ENCODE measurements around the gene OR51B4. TPM values are rescaled to one million over a fixed set of nuclear protein-coding genes. Genes with fewer than 3 reads are reported as not detected.
"Not testable (repeated sequence)": the region's sequence is repeated elsewhere in the genome, so short reads cannot be mapped to it uniquely, and the experiment has no call there.

OR51B4 gene
- total RNA-seq, 6 donors from 2014 or later = 0.27 TPM; not detected in 5

GRCh38 chr11:5253440-5253839, 48.3 kb downstream of the OR51B4 start:
- not testable (repeated sequence) for H3K27ac ChIP-seq; H3K4me1 ChIP-seq; DNase-seq; H3K4me3 ChIP-seq; ATAC-seq (ENCODE audit: low FRiP score in 2 of 2); H3K27me3 ChIP-seq; H3K9me3 ChIP-seq; H3K36me3 ChIP-seq
- 51 to 85% methylated on average over 5 of the region's 5 CpGs for WGBS, 2 donors

- no peaks in the 10 kb centered on the region for H3K36me3 ChIP-seq
- 70 to 76% methylated on average over 1 of the region's 1 CpG for WGBS, 2 donors
- DNase-seq = no peak
- H3K4me3 ChIP-seq = no peak overlapping the region
- ATAC-seq (ENCODE audit: low FRiP score in 2 of 2) = no peak
- no peak for TF ChIP-seq POLR2AphosphoS5 (IDR thresholded peaks at IDR 0.05)
- TF ChIP-seq, protein P1, sequence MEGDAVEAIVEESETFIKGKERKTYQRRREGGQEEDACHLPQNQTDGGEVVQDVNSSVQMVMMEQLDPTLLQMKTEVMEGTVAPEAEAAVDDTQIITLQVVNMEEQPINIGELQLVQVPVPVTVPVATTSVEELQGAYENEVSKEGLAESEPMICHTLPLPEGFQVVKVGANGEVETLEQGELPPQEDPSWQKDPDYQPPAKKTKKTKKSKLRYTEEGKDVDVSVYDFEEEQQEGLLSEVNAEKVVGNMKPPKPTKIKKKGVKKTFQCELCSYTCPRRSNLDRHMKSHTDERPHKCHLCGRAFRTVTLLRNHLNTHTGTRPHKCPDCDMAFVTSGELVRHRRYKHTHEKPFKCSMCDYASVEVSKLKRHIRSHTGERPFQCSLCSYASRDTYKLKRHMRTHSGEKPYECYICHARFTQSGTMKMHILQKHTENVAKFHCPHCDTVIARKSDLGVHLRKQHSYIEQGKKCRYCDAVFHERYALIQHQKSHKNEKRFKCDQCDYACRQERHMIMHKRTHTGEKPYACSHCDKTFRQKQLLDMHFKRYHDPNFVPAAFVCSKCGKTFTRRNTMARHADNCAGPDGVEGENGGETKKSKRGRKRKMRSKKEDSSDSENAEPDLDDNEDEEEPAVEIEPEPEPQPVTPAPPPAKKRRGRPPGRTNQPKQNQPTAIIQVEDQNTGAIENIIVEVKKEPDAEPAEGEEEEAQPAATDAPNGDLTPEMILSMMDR (IDR thresholded peaks at IDR 0.05) = no peak
- TF ChIP-seq EP300 (IDR thresholded peaks at IDR 0.05) = no peak
- TF ChIP-seq POLR2A (IDR thresholded peaks at IDR 0.05) = no peak
- no peak overlapping the region for H3K27ac ChIP-seq
- H3K9me3 ChIP-seq = no peaks in the 10 kb centered on the region
- no peaks in the 10 kb centered on the region for H3K4me1 ChIP-seq
- no peaks in the 10 kb centered on the region for H3K27me3 ChIP-seq
Observed at GRCh38 chr11:5252919-5253265, 48.9 kb downstream of the OR51B4 start.

DNA sequence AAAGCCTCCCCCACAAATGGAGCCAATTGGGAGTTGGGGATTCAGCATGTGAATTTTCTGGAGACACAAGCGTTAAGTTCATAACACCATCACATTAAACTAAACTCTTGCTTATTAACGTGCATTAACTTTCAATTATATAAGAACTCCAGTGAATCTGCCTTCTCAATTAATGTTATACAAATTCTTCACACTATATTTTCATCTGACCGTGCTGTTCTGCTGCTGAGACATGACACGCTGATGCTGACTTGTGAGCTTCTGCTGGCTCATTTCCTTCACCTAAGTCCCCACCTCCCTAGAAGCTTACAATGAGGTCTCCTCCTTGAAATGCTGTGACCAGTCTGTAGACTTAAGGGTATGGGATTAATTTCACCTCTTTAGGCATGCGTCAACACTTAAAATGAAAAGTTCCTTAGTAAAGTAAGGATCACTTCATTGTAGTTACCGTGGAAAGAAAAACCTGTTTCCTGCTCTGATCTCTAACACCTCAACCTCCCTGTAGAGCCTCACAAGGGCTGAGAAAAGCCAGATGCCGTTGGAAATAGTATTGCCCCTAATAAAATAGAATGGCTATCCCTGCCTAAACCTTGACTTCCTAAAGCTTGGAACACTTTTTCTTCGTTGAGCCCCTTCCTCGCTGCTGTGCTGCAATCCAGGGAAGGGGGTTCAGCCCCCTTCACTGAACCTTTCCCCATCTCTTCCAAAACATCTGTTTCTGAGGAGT, 49.4 kb downstream of the OR51B4 start:
- Histone ChIP-seq H3K4me3 (no peak overlapping the region), H3K36me3 (no peaks in the 10 kb centered on the region), H3K9me3 (no peaks in the 10 kb centered on the region), H3K4me1 (no peaks in the 10 kb centered on the region), H3K27me3 (no peaks in the 10 kb centered on the region), H3K27ac (no peak overlapping the region)
- no peak for DNase-seq
- ATAC-seq (ENCODE audit: low FRiP score in 2 of 2) = no peak
- TF ChIP-seq, protein P1 (IDR thresholded peaks at IDR 0.05) = no peak
- no peak for TF ChIP-seq POLR2AphosphoS5 (IDR thresholded peaks at IDR 0.05)
- no peak for TF ChIP-seq EP300 (IDR thresholded peaks at IDR 0.05)
- no peak for TF ChIP-seq POLR2A (IDR thresholded peaks at IDR 0.05)
- 70 to 75% methylated on average over 9 of the region's 9 CpGs for WGBS, 2 donors

DNA sequence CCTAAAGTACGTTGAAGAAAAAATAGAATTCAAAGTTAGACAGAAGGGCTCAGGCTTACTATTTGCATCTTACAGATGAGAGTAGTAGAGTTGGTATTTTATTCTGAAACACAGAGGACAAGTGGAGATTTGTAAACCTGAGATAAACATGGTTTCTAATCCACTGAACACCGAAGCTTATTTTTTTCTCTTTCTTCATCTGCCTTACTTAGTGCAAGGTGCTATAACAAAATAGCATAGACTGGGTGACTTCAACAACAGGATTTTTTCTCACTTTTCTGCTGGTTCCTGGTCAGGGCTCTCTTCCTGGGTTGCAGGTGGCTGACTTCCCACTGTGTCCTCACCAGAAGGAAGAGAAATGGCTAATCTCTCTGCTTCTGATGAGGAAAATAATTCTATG, 50.0 kb downstream of the OR51B4 start:
- no peak for ATAC-seq (ENCODE audit: low FRiP score in 2 of 2)
- WGBS, 2 donors = 40 to 63% methylated on average over 2 of the region's 2 CpGs
- H3K36me3 ChIP-seq = no peaks in the 10 kb centered on the region

More for the DNA sequence above, 50.0 kb downstream of the OR51B4 start:
- Histone ChIP-seq H3K4me3 (no peak overlapping the region), H3K27me3 (no peaks in the 10 kb centered on the region), H3K9me3 (no peaks in the 10 kb centered on the region), H3K27ac (no peak overlapping the region), H3K4me1 (no peaks in the 10 kb centered on the region)
- TF ChIP-seq POLR2A (IDR thresholded peaks at IDR 0.05) (no peak), POLR2AphosphoS5 (IDR thresholded peaks at IDR 0.05) (no peak), EP300 (IDR thresholded peaks at IDR 0.05) (no peak)
- TF ChIP-seq, protein P1 (IDR thresholded peaks at IDR 0.05) = no peak
- DNase-seq = no peak

Other genes starting within 250 kb of the OR51B4 start
- not detected for gene OR52E2, start 242.3 kb downstream of the OR51B4 start, total RNA-seq
- not detected for gene OR52E1, start 232.4 kb downstream of the OR51B4 start, total RNA-seq
- not detected for gene OR52A5, start 163.6 kb downstream of the OR51B4 start, total RNA-seq
- gene OR52A1, start 147.2 kb downstream of the OR51B4 start, total RNA-seq = not detected
- not detected for gene OR51V1, start 101.3 kb downstream of the OR51B4 start, total RNA-seq
- 1,000 to 10,000 TPM in 2 of 6 donors, 100 to 1,000 TPM in 2, 10 to 100 TPM in 2; 26.2 to 1,949 (median 399) TPM for gene HBB, start 74.9 kb downstream of the OR51B4 start, total RNA-seq
- gene HBD, start 67.5 kb downstream of the OR51B4 start, total RNA-seq = 1 to 10 TPM in 1 of 6 donors, not detected in 5; 7.2 TPM
- 1 to 10 TPM in 2 of 6 donors, not detected in 4; 2.9 to 4.6 TPM for gene HBG1, start 52.1 kb downstream of the OR51B4 start, total RNA-seq
- gene HBG2, start 47.2 kb downstream of the OR51B4 start, total RNA-seq = 10 to 100 TPM in 1 of 6 donors, 1 to 10 TPM in 1, not detected in 4; 10.0 to 15.8 TPM
- 1 to 10 TPM in 2 of 6 donors, not detected in 4; 2.5 to 3.0 TPM for gene HBE1, start 32.0 kb downstream of the OR51B4 start, total RNA-seq
- 1 to 10 TPM in 1 of 6 donors, not detected in 5; 1.2 TPM for gene OR51B2, start 22.4 kb upstream of the OR51B4 start, total RNA-seq
- 1 to 10 TPM in 1 of 6 donors, under 1 TPM in 2, not detected in 3; 0.26 to 2.0 (median 0.30) TPM for gene OR51B5, start 41.6 kb upstream of the OR51B4 start, total RNA-seq
- gene OR51B6, start 49.6 kb upstream of the OR51B4 start, total RNA-seq = not detected
- gene OR51M1, start 81.9 kb upstream of the OR51B4 start, total RNA-seq = not detected
- gene OR51Q1, start 120.2 kb upstream of the OR51B4 start, total RNA-seq = not detected
- gene OR51I1, start 139.6 kb upstream of the OR51B4 start, total RNA-seq = under 1 TPM in 1 of 6 donors, not detected in 5; 0.76 TPM
- gene OR51I2, start 147.4 kb upstream of the OR51B4 start, total RNA-seq = not detected
- gene OR52D1, start 186.7 kb upstream of the OR51B4 start, total RNA-seq = not detected
- 1 to 10 TPM in 2 of 6 donors, under 1 TPM in 4; 0.29 to 2.0 (median 0.72) TPM for gene UBQLN3, start 208.0 kb upstream of the OR51B4 start, total RNA-seq
- 1 to 10 TPM in 3 of 6 donors, under 1 TPM in 3; 0.26 to 5.2 (median 1.3) TPM for gene UBQLNL, start 214.8 kb upstream of the OR51B4 start, total RNA-seq
- under 1 TPM in 2 of 6 donors, not detected in 4; 0.24 to 0.55 TPM for gene OR52H1, start 246.6 kb upstream of the OR51B4 start, total RNA-seq